Parathyroid adenoma (tissue), 2 donors: ENCODE data around the gene LSM2.

Experiments
- H2AFZ ChIP-seq: fragments of 300-600 bp; sonication (generic); one replicate; pipeline ENCODE4 v1.7.0; 2017; ENCODE audit warnings: antibody characterized with exemption, mild to moderate bottlenecking
- H3K27ac ChIP-seq: fragments of 300-600 bp; sonication (generic); one replicate; pipeline ENCODE4 v1.7.0; 2017
- H3K27me3 ChIP-seq: fragments of 300-600 bp; sonication (generic); one replicate; pipeline ENCODE4 v1.7.0; 2017; ENCODE audit warnings: low read length; ENCODE audit not compliant: control insufficient read depth, insufficient read depth
- H3K36me3 ChIP-seq: fragments of 300-600 bp; sonication (generic); one replicate; pipeline ENCODE4 v1.7.0; 2017; ENCODE audit warnings: low read length; ENCODE audit not compliant: control insufficient read depth, insufficient read depth
- H3K4me1 ChIP-seq: fragments of 300-600 bp; sonication (generic); one replicate; pipeline ENCODE4 v1.7.0; 2017; ENCODE audit warnings: control low read depth
- H3K4me2 ChIP-seq: fragments of 300-600 bp; sonication (generic); one replicate; pipeline ENCODE4 v1.7.0; 2017; ENCODE audit warnings: low read length
- H3K4me3 ChIP-seq: fragments of 300-600 bp; sonication (generic); one replicate; pipeline ENCODE4 v1.7.0; 2017; ENCODE audit warnings: low read depth, low read length
- H3K79me2 ChIP-seq: fragments of 300-600 bp; sonication (generic); one replicate; pipeline ENCODE4 v1.7.0; 2017; ENCODE audit warnings: control low read depth
- H3K9ac ChIP-seq: fragments of 300-600 bp; sonication (generic); one replicate; pipeline ENCODE4 v1.7.0; 2017; ENCODE audit warnings: mild to moderate bottlenecking
- H3K9me3 ChIP-seq: fragments of 300-600 bp; sonication (generic); one replicate; pipeline ENCODE4 v1.7.0; 2017; ENCODE audit warnings: low read length; ENCODE audit not compliant: control insufficient read depth
- CTCF ChIP-seq: fragments of 300-600 bp; sonication (generic); IDR thresholded peaks from one replicate; pipeline ENCODE4 v1.7.0; 2017; ENCODE audit warnings: antibody characterized with exemption, mild to moderate bottlenecking
- donor health status: primary hyperparathyroidism.

The LSM2 gene

GRCh38 chr6:31781244-31782125 is 25.3 kb downstream of the LSM2 start:
- Histone ChIP-seq H3K4me1 (peaks cover 10% of the 10 kb centered on the region), H2AFZ (no peak overlapping the region), H3K79me2 (peaks cover 3% of the 10 kb centered on the region), H3K4me3 (no peak overlapping the region), H3K27ac (no peak overlapping the region), H3K9me3 (no peaks in the 10 kb centered on the region), H3K36me3 (no peaks in the 10 kb centered on the region), H3K4me2 (no peak overlapping the region), H3K9ac (no peak overlapping the region), H3K27me3 (no peaks in the 10 kb centered on the region)
- TF ChIP-seq CTCF = no peak

- no peak for TF ChIP-seq CTCF
- Histone ChIP-seq H3K27ac (no peak overlapping the region), H3K27me3 (no peaks in the 10 kb centered on the region), H3K9ac (no peak overlapping the region), H3K79me2 (peaks cover 3% of the 10 kb centered on the region), H3K4me2 (no peak overlapping the region), H3K36me3 (no peaks in the 10 kb centered on the region), H3K4me1 (peaks cover 13% of the 10 kb centered on the region), H3K9me3 (no peaks in the 10 kb centered on the region), H2AFZ (no peak overlapping the region), H3K4me3 (no peak overlapping the region)
Measured at GRCh38 chr6:31780507-31781243, 26.1 kb downstream of the LSM2 start.

- H3K4me1 ChIP-seq = peaks cover 13% of the 10 kb centered on the region
- H3K36me3 ChIP-seq = no peaks in the 10 kb centered on the region
- H3K9me3 ChIP-seq = no peaks in the 10 kb centered on the region
- no peak overlapping the region for H3K9ac ChIP-seq
- H2AFZ ChIP-seq = no peak overlapping the region
- H3K79me2 ChIP-seq = peaks cover 3% of the 10 kb centered on the region
- no peak for TF ChIP-seq CTCF
- no peak overlapping the region for H3K4me3 ChIP-seq
- no peak overlapping the region for H3K4me2 ChIP-seq
- no peaks in the 10 kb centered on the region for H3K27me3 ChIP-seq
- no peak overlapping the region for H3K27ac ChIP-seq
Measured at GRCh38 chr6:31779908-31780307, 26.9 kb downstream of the LSM2 start.

- H3K27ac ChIP-seq = no peak overlapping the region
- no peaks in the 10 kb centered on the region for H3K36me3 ChIP-seq
- H3K27me3 ChIP-seq = no peaks in the 10 kb centered on the region
- H3K79me2 ChIP-seq = no peaks in the 10 kb centered on the region
- H3K4me2 ChIP-seq = no peak overlapping the region
- H3K4me1 ChIP-seq = peaks cover 13% of the 10 kb centered on the region
- no peak for TF ChIP-seq CTCF
- H3K4me3 ChIP-seq = no peak overlapping the region
- H2AFZ ChIP-seq = no peak overlapping the region
- H3K9me3 ChIP-seq = no peaks in the 10 kb centered on the region
- no peak overlapping the region for H3K9ac ChIP-seq
Measured at GRCh38 chr6:31778999-31779885, 27.5 kb downstream of the LSM2 start.
